ENCODE measurements around the gene TRIM65. TPM values are rescaled to one million over a fixed set of nuclear protein-coding genes. Genes with fewer than 3 reads are reported as not detected.

The TRIM65 gene
- total and polyA plus RNA-seq, 2 donors from 2014 or later, result 11.5 to 23.6 TPM

DNA sequence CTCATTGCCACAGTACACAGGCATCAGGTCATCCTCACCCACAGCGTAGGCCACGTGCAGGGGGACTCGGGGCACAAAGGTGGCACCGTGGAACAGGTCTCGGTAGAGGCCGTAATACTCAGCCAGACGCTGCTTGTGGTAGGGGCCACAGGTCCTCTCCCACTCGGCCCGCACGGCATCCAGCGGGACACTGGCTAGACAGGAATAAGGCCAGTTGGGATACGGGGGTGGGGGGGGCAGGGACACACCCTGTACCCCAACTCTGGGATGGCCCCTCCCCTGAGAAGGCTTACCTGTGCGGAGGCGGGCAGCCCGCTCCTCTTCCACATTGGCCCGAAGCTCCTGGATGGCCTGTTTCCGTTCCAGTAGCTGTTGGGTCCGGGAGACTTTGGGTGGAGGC is 5.0 kb upstream of the TRIM65 start:
- H3K27ac ChIP-seq (ENCODE audit: low read depth in 2 of 2, low read length in 2 of 2), result no peak overlapping the region
- peaks cover 0 to 26% (median 12%) of the 10 kb centered on the region in 3 donors for H3K36me3 ChIP-seq (ENCODE audit: control insufficient read depth in 2 of 3, insufficient read depth in 3 of 3, low read length in 3 of 3)
- no peak for DNase-seq
- no peaks in the 10 kb centered on the region for H3K27me3 ChIP-seq (ENCODE audit: control insufficient read depth, insufficient read depth, low read length)
- TF ChIP-seq CTCF (IDR thresholded peaks at IDR 0.05; ENCODE audit: borderline replicate concordance, extremely low read depth, insufficient read depth), result no peak
- H3K4me3 ChIP-seq (ENCODE audit: low read length in 3 of 3), result no peak overlapping the region
- intact Hi-C loops (cut with DNase I), result no loop called here
- no peaks in the 10 kb centered on the region for H3K9me3 ChIP-seq (ENCODE audit: control insufficient read depth in 2 of 3, insufficient read depth in 1 of 3, low read length in 3 of 3)
- H3K4me1 ChIP-seq (ENCODE audit: control insufficient read depth in 2 of 3, insufficient read depth in 2 of 3, low read depth in 1 of 3, low read length in 3 of 3), result peaks cover 0 to 3% (median 0%) of the 10 kb centered on the region in 3 donors
- H3K9ac ChIP-seq (ENCODE audit: low read length in 3 of 3), result no peak overlapping the region
- FAIRE-seq, result no peak

DNA sequence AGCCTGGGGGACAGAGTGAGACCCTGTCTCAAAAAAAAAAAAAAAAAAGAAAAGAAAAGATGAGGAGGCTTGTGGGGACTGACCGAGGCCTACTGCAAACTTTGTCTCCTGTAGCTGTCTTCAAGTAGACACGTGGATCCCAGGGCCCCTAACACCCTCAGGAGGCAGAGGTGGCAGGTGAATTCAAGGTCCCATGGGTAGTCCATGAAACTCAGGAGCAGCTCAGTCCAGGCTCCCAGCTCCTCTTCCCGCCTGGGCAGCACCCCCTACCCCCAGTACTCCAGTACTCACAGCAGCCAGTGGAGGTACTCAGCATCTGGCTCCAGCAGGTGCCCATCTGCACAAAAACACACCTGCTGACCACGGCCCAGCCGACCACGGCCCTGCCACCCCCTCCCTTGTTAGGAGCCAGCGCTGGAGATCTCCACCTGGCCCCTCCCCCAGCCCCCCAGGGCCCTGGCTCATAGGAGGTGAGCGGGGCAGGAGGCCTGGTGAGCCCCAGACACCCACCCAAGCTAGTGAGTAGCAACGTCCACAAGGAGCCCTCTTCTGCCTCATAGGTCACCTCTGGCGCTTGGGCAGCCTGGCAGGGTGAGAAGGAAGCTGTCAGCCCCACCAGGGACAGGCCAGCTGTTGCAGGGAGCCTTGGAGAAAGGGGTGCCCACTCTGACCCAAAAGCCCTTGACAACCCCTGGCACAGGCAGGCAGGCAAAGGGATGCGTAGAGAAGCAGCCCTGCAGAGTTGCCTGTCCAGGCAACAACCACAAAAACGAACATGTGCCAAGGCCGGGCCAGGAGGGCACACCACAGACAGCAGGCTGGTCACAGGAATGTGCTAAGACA is 4.2 kb upstream of the TRIM65 start:
- FAIRE-seq (no peak), DNase-seq (peak in 1 of 5 donors; percentile 71)
- intact Hi-C loops (cut with DNase I), result no loop called here

DNA sequence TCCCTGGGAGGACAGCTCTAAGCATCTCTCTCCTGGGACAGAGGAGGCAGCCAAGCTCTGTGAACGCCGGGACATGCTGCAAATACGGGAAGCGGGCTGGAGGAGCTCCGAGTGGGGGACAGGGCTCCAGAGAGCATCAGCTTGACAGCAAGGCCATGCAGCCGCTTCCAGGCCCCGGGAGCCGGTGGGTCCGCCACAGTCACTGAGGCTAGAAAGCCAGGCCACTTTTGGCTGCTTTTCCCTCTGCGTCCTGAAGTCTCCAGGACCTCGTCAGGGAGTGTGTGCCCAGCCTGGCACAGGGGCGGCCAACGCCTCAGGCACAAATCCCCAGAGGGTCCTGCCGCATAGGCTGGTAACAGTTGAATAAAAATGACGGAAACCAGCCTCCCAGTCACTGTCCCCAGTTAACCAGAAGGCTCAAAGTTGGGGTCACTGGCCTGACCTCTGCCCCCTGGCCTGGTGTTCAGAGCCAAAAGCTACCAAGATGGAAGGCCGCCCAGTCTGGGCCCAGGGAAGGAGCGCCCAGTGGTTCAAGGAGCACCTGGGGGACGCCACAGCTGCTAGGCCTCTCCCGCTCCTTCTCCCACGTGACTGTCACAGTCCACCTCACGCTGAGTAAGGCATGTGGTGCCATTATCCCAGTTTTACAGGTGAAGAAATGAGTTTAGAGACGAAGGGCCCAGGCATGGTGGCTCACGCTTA is 3.2 kb upstream of the TRIM65 start:
- no peak for TF ChIP-seq CTCF (IDR thresholded peaks at IDR 0.05; ENCODE audit: borderline replicate concordance, extremely low read depth, insufficient read depth)
- FAIRE-seq (no peak), DNase-seq (peak in 1 of 5 donors; percentile 74)
- Histone ChIP-seq H3K4me1 (ENCODE audit: control insufficient read depth in 2 of 3, insufficient read depth in 2 of 3, low read depth in 1 of 3, low read length in 3 of 3) (peaks cover 0 to 12% (median 9%) of the 10 kb centered on the region in 3 donors), H3K36me3 (ENCODE audit: control insufficient read depth in 2 of 3, insufficient read depth in 3 of 3, low read length in 3 of 3) (peaks cover 0 to 26% (median 12%) of the 10 kb centered on the region in 3 donors), H3K4me3 (ENCODE audit: low read length in 3 of 3) (no peak overlapping the region), H3K27me3 (ENCODE audit: control insufficient read depth, insufficient read depth, low read length) (no peaks in the 10 kb centered on the region), H3K9me3 (ENCODE audit: control insufficient read depth in 2 of 3, insufficient read depth in 1 of 3, low read length in 3 of 3) (no peaks in the 10 kb centered on the region), H3K27ac (ENCODE audit: low read depth in 2 of 2, low read length in 2 of 2) (no peak overlapping the region), H3K9ac (ENCODE audit: low read length in 3 of 3) (no peak overlapping the region)
- intact Hi-C loops (cut with DNase I), result no loop called here

More for the DNA sequence above, 4.2 kb upstream of the TRIM65 start:
- no peaks in the 10 kb centered on the region for H3K27me3 ChIP-seq (ENCODE audit: control insufficient read depth, insufficient read depth, low read length)
- no peak overlapping the region for H3K9ac ChIP-seq (ENCODE audit: low read length in 3 of 3)
- H3K27ac ChIP-seq (ENCODE audit: low read depth in 2 of 2, low read length in 2 of 2), result no peak overlapping the region
- peaks cover 0 to 3% (median 0%) of the 10 kb centered on the region in 3 donors for H3K4me1 ChIP-seq (ENCODE audit: control insufficient read depth in 2 of 3, insufficient read depth in 2 of 3, low read depth in 1 of 3, low read length in 3 of 3)
- no peaks in the 10 kb centered on the region for H3K9me3 ChIP-seq (ENCODE audit: control insufficient read depth in 2 of 3, insufficient read depth in 1 of 3, low read length in 3 of 3)
- H3K4me3 ChIP-seq (ENCODE audit: low read length in 3 of 3), result no peak overlapping the region
- TF ChIP-seq CTCF (IDR thresholded peaks at IDR 0.05; ENCODE audit: borderline replicate concordance, extremely low read depth, insufficient read depth), result no peak
- peaks cover 0 to 26% (median 12%) of the 10 kb centered on the region in 3 donors for H3K36me3 ChIP-seq (ENCODE audit: control insufficient read depth in 2 of 3, insufficient read depth in 3 of 3, low read length in 3 of 3)

All from kidney (tissue), 14 donors.